Parathyroid adenoma (tissue), 2 donors: ENCODE measurements around the gene SUPT20HL1.
"Not testable (repeated sequence)": the region's sequence is repeated elsewhere in the genome, so short reads cannot be mapped to it uniquely, and the experiment has no call there.

Experiments used
- H2AFZ ChIP-seq: fragments of 300-600 bp; sonication (generic); one replicate; pipeline ENCODE4 v1.7.0; 2017; ENCODE audit warnings: antibody characterized with exemption, mild to moderate bottlenecking
- H3K27ac ChIP-seq: fragments of 300-600 bp; sonication (generic); one replicate; pipeline ENCODE4 v1.7.0; 2017
- H3K27me3 ChIP-seq: fragments of 300-600 bp; sonication (generic); one replicate; pipeline ENCODE4 v1.7.0; 2017; ENCODE audit warnings: low read length; ENCODE audit not compliant: control insufficient read depth, insufficient read depth
- H3K36me3 ChIP-seq: fragments of 300-600 bp; sonication (generic); one replicate; pipeline ENCODE4 v1.7.0; 2017; ENCODE audit warnings: low read length; ENCODE audit not compliant: control insufficient read depth, insufficient read depth
- H3K4me1 ChIP-seq: fragments of 300-600 bp; sonication (generic); one replicate; pipeline ENCODE4 v1.7.0; 2017; ENCODE audit warnings: control low read depth
- H3K4me2 ChIP-seq: fragments of 300-600 bp; sonication (generic); one replicate; pipeline ENCODE4 v1.7.0; 2017; ENCODE audit warnings: low read length
- H3K4me3 ChIP-seq: fragments of 300-600 bp; sonication (generic); one replicate; pipeline ENCODE4 v1.7.0; 2017; ENCODE audit warnings: low read depth, low read length
- H3K79me2 ChIP-seq: fragments of 300-600 bp; sonication (generic); one replicate; pipeline ENCODE4 v1.7.0; 2017; ENCODE audit warnings: control low read depth
- H3K9ac ChIP-seq: fragments of 300-600 bp; sonication (generic); one replicate; pipeline ENCODE4 v1.7.0; 2017; ENCODE audit warnings: mild to moderate bottlenecking
- H3K9me3 ChIP-seq: fragments of 300-600 bp; sonication (generic); one replicate; pipeline ENCODE4 v1.7.0; 2017; ENCODE audit warnings: low read length; ENCODE audit not compliant: control insufficient read depth
- TF ChIP-seq, protein P1 (sequence below): fragments of 300-600 bp; sonication (generic); IDR thresholded peaks from one replicate; pipeline ENCODE4 v1.7.0; 2017; ENCODE audit warnings: antibody characterized with exemption, mild to moderate bottlenecking
- donor health status: primary hyperparathyroidism.

The SUPT20HL1 gene

DNA sequence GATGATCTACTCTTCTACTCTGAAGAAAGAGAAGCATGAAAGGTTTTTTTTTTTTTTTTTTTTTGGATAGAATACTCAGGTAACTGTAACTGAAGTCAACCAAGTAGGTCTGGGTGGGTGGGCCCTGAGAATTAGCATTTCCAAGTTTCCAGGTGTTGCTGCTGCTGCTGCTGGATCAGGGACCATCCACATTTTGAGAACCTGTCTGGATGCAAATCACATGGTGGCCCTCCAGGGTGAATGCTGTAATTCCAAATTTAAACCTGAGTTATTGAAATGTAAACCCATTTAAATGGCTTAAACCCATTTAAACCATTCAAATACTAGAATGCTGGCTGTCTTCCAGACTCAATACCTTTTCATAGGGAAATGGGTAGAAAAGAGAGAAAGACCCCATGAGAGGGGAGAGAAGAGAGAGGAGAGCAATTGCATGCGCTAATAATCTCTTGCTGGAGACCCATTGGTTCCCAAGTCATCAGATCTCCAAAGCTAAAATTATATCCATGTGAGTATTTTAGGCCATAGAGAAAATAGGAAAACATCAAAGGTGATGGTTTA lies 17.6 kb downstream of the SUPT20HL1 start:
- TF ChIP-seq, protein P1, sequence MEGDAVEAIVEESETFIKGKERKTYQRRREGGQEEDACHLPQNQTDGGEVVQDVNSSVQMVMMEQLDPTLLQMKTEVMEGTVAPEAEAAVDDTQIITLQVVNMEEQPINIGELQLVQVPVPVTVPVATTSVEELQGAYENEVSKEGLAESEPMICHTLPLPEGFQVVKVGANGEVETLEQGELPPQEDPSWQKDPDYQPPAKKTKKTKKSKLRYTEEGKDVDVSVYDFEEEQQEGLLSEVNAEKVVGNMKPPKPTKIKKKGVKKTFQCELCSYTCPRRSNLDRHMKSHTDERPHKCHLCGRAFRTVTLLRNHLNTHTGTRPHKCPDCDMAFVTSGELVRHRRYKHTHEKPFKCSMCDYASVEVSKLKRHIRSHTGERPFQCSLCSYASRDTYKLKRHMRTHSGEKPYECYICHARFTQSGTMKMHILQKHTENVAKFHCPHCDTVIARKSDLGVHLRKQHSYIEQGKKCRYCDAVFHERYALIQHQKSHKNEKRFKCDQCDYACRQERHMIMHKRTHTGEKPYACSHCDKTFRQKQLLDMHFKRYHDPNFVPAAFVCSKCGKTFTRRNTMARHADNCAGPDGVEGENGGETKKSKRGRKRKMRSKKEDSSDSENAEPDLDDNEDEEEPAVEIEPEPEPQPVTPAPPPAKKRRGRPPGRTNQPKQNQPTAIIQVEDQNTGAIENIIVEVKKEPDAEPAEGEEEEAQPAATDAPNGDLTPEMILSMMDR = no peak
- H3K4me1 ChIP-seq = no peaks in the 10 kb centered on the region
- H3K79me2 ChIP-seq = no peaks in the 10 kb centered on the region
- no peaks in the 10 kb centered on the region for H3K36me3 ChIP-seq
- no peak overlapping the region for H3K4me2 ChIP-seq
- H3K4me3 ChIP-seq = no peak overlapping the region
- H2AFZ ChIP-seq = no peak overlapping the region
- H3K27me3 ChIP-seq = no peaks in the 10 kb centered on the region
- H3K27ac ChIP-seq = no peak overlapping the region
- no peak overlapping the region for H3K9ac ChIP-seq
- no peaks in the 10 kb centered on the region for H3K9me3 ChIP-seq

DNA sequence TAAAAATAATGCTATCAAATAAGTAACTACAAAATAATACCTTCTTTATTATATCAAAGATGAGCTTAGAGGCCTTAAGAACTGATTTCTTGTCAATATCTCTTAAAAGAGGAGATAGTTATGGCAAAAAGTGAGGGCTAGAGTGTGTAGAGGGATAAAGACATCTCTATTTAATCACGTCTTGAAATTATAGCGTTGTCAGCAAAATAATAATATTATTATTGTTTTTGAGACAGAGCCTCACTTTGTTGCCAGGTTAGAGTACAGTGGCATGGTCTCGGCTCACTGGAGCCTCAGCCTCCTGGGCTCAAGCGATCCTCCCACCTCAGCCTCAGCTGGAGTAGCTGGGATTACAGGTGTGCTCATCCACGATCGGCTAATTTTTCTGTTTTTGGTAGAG lies 18.3 kb downstream of the SUPT20HL1 start:
- Histone ChIP-seq H3K36me3 (no peaks in the 10 kb centered on the region), H3K9ac (no peak overlapping the region), H3K4me1 (no peaks in the 10 kb centered on the region), H3K27me3 (no peaks in the 10 kb centered on the region), H3K9me3 (no peaks in the 10 kb centered on the region), H3K4me2 (no peak overlapping the region), H2AFZ (no peak overlapping the region), H3K27ac (no peak overlapping the region), H3K4me3 (no peak overlapping the region), H3K79me2 (no peaks in the 10 kb centered on the region)
- TF ChIP-seq, protein P1 = no peak

DNA sequence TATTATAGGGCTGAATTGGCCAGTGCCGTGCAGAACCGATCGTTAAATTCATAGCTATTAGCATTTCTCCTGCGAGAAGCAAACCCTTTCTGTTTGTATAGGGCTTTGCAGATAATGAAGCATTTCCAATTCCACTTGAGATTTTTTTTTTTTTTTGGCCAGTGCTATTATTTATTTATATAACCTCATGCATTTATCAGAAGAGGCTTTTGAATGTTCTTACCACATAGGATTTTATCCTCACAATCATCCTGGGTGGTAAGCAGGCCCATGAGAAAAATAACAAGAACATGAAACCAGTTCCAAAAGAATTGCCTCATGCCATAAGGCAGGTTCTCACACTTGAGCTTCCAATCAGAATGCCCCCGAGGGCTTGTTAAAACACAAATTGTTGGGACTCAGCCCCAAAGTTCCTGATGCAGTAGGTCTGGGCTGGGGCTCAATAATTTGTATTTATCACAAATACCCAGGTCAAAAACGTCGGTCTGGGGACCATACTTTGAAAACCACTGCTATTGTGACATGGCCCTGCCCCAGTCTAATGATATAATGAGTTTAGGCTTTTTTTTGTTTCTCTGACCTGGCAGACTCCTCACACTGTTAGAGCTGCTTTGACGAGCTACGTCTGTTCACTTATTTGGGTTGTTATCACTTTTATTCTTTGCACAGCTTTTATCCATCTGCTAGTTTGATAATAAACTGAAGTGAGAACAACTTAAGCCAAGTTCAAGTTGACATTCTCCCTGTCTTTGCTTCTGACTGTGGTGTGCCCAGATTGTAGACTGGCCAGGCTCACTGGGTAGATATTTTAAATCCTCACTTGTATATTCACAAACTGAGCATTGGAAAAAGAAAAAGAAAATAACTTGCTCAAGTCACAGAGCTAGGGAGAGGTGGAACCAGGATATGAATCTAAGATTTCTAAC lies 20.1 kb downstream of the SUPT20HL1 start:
- no peaks in the 10 kb centered on the region for H3K79me2 ChIP-seq
- no peak overlapping the region for H3K4me3 ChIP-seq
- no peaks in the 10 kb centered on the region for H3K9me3 ChIP-seq
- no peaks in the 10 kb centered on the region for H3K27me3 ChIP-seq
- TF ChIP-seq, protein P1 = no peak
- H3K4me1 ChIP-seq = no peaks in the 10 kb centered on the region
- no peak overlapping the region for H3K9ac ChIP-seq
- H3K27ac ChIP-seq = no peak overlapping the region
- no peak overlapping the region for H3K4me2 ChIP-seq
- H3K36me3 ChIP-seq = no peaks in the 10 kb centered on the region
- no peak overlapping the region for H2AFZ ChIP-seq

DNA sequence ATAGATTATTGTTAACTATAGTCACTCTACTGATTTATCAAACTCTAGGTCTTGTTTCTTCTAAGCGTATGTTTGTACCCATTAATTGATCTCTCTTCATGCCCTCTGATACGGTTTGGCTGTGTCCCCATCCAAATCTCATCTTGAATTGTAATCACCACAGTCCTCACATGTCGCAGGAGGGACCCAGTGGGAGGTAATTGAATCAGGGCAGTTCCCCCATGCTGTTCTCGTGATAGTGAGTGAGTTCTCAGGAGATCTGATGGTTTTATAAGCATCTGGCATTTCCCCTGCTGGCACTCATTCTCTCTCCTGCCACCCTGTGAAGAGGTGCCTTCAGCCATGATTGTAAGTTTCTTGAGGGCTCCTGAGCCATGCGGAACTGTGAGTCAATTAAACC lies 21.9 kb downstream of the SUPT20HL1 start:
- not testable (repeated sequence) for H2AFZ ChIP-seq, H3K4me1 ChIP-seq, H3K27ac ChIP-seq, H3K4me3 ChIP-seq, H3K79me2 ChIP-seq, H3K27me3 ChIP-seq, H3K9me3 ChIP-seq, H3K9ac ChIP-seq, H3K4me2 ChIP-seq, H3K36me3 ChIP-seq

DNA sequence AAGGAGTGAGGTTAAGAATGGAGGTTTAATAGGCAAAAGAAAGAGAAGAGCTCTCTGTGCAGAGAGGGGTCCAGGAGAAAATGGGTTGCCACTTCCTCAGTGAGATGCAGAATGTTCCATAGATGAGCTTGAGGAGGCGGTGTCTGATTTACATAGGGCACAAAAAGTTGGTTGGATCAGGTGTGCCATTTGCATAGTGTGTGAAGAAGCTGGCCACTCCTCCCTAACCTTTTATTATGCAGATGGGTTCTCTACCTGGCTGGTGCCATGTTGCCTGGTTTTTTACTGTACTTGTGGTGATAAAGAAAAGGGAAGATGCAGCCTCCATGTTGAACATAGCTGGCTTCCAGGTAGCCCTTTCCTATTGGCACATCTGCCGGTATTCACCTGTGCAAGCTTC lies 27.3 kb downstream of the SUPT20HL1 start:
- no peak overlapping the region for H3K4me3 ChIP-seq
- H2AFZ ChIP-seq = no peak overlapping the region
- no peak overlapping the region for H3K27ac ChIP-seq
- H3K4me2 ChIP-seq = no peak overlapping the region
- no peaks in the 10 kb centered on the region for H3K79me2 ChIP-seq
- TF ChIP-seq, protein P1 = no peak
- no peaks in the 10 kb centered on the region for H3K9me3 ChIP-seq
- H3K9ac ChIP-seq = no peak overlapping the region
- H3K4me1 ChIP-seq = no peaks in the 10 kb centered on the region
- H3K27me3 ChIP-seq = no peaks in the 10 kb centered on the region
- H3K36me3 ChIP-seq = no peaks in the 10 kb centered on the region
